SK-N-SH (cell line): Measurements from ENCODE around the gene DCTD. TPM values are rescaled to one million over a fixed set of nuclear protein-coding genes. Genes with fewer than 3 reads are reported as not detected.
A peak's percentile ranks its signal among the peaks of the same experiment; 100 is the strongest.

Source experiments
- CTCF ChIA-PET: fragments of 300-600, 350-600 bp; formaldehyde crosslinking; extraction: SDS; loops from one replicate; lab custom pipeline; 2021; lab: Yijun Ruan, JAX
- POLR2A ChIA-PET: fragments of 350-600 bp; sonication (Branson Sonifier 250); formaldehyde crosslinking; extraction: SDS; loops from one replicate; lab custom pipeline; 2020; ENCODE audit warnings: antibody characterized with exemption, inconsistent platforms; lab: Yijun Ruan, JAX
- DNase-seq: peaks from one replicate; pipeline ENCODE4 v3.0.0; 2012
- H2AFZ ChIP-seq: fragments of 200-600 bp; sonication (generic); 2 replicates; pipeline ENCODE4 v1.8.1; 2016; ENCODE audit warnings: antibody characterized with exemption, mild to moderate bottlenecking, low read depth
- H3F3A ChIP-seq: fragments of 200-600 bp; sonication (generic); replicated peaks from 2 replicates; pipeline ENCODE3; 2016; ENCODE audit warnings: antibody characterized with exemption, mild to moderate bottlenecking; ENCODE audit not compliant: insufficient read depth
- H3K27ac ChIP-seq, 2 experiments: fragments of 200-500 bp in 1 of 2; fragments of 200-600 bp in 1 of 2; sonication (Bioruptor generic) in 1 of 2; sonication (generic), shearing (Covaris generic) in 1 of 2; 2 replicates each; pipeline versions ENCODE4 v1.5.1 to v1.6.1; 2014 to 2016; ENCODE audit warnings: low read depth in 2 of 2, inconsistent platforms in 1 of 2, low read length in 1 of 2, mild to moderate bottlenecking in 1 of 2, mixed read lengths in 1 of 2
- H3K27me3 ChIP-seq: fragments of 200-600 bp; sonication (generic), shearing (Covaris generic); 2 replicates; pipeline ENCODE4 v1.6.1; 2016; ENCODE audit warnings: mixed run types; ENCODE audit not compliant: insufficient read depth
- H3K36me3 ChIP-seq, 2 experiments: fragments of 200-500 bp in 1 of 2; fragments of 200-600 bp in 1 of 2; sonication (Bioruptor generic) in 1 of 2; sonication (generic) in 1 of 2; replicated peaks in 1 of 2; 2 replicates each; pipeline versions ENCODE3 to v1.5.1; 2014 to 2016; ENCODE audit warnings: low read length in 1 of 2, mild to moderate bottlenecking in 1 of 2; ENCODE audit not compliant: insufficient read depth in 2 of 2, control insufficient read depth in 1 of 2
- H3K4me1 ChIP-seq, 2 experiments: fragments of 200-500 bp in 1 of 2; fragments of 200-600 bp in 1 of 2; sonication (Bioruptor generic) in 1 of 2; sonication (generic), shearing (Covaris generic) in 1 of 2; 2 replicates each; pipeline versions ENCODE4 v1.5.1 to v1.6.1; 2014 to 2016; ENCODE audit warnings: low read depth in 1 of 2, low read length in 1 of 2, mixed run types in 1 of 2; ENCODE audit not compliant: insufficient read depth in 2 of 2, control insufficient read depth in 1 of 2
- H3K4me2 ChIP-seq: fragments of 200-600 bp; sonication (generic), shearing (Covaris generic); 2 replicates; pipeline ENCODE4 v1.6.1; 2017; ENCODE audit warnings: mixed run types
- H3K4me3 ChIP-seq, 2 experiments: fragments of 200-500 bp in 1 of 2; fragments of 200-600 bp in 1 of 2; sonication (Bioruptor generic) in 1 of 2; sonication (generic), shearing (Covaris generic) in 1 of 2; 2 replicates each; pipeline versions ENCODE4 v1.5.1 to v1.8.1; 2014 to 2016; ENCODE audit warnings: low read depth in 2 of 2, inconsistent platforms in 1 of 2, low read length in 1 of 2, mild to moderate bottlenecking in 1 of 2, mixed read lengths in 1 of 2, moderate library complexity in 1 of 2
- H3K79me2 ChIP-seq: fragments of 200-600 bp; sonication (generic); 2 replicates; pipeline ENCODE4 v1.8.1; 2017; ENCODE audit warnings: mild to moderate bottlenecking; ENCODE audit not compliant: insufficient read depth
- H3K9ac ChIP-seq: fragments of 200-600 bp; sonication (generic); 2 replicates; pipeline ENCODE4 v1.6.1; 2017; ENCODE audit warnings: mixed run types
- H3K9me2 ChIP-seq: fragments of 200-600 bp; sonication (generic); 2 replicates; pipeline ENCODE4 v1.6.1; 2017; ENCODE audit warnings: mixed run types
- H3K9me3 ChIP-seq: fragments of 200-600 bp; sonication (generic); 2 replicates; pipeline ENCODE4 v1.6.1; 2017; ENCODE audit warnings: mixed run types, mild to moderate bottlenecking, moderate library complexity
- H4K20me1 ChIP-seq: fragments of 200-600 bp; sonication (generic); 2 replicates; pipeline ENCODE4 v1.6.1; 2017; ENCODE audit warnings: mild to moderate bottlenecking, mixed run types; ENCODE audit not compliant: insufficient read depth
- ELF1 ChIP-seq: IDR thresholded peaks from 2 replicates; pipeline ENCODE4 v1.4.0; 2012
- EP300 ChIP-seq, 2 experiments: IDR thresholded peaks; 2 replicates each; pipeline versions ENCODE4 v1.4.0 to v1.6.1; 2012; ENCODE audit warnings: borderline replicate concordance in 1 of 2, low read depth in 1 of 2, low read length in 1 of 2
- FOSL2 ChIP-seq: IDR thresholded peaks from 2 replicates; pipeline ENCODE4 v1.4.0; 2012; ENCODE audit warnings: low read depth, mild to moderate bottlenecking, moderate library complexity, borderline replicate concordance
- FOXJ3 ChIP-seq: sonication (generic); formaldehyde crosslinking; IDR thresholded peaks from 2 replicates; pipeline ENCODE4 v1.5.1; 2020; ENCODE audit warnings: mild to moderate bottlenecking, missing genetic modification reagents
- FOXM1 ChIP-seq: IDR thresholded peaks from 2 replicates; pipeline ENCODE4 v1.4.0; 2012; ENCODE audit warnings: low read depth, mild to moderate bottlenecking
- GATA2 ChIP-seq: sonication (generic); formaldehyde crosslinking; IDR thresholded peaks from 2 replicates; pipeline ENCODE4 v1.5.0; 2020; ENCODE audit warnings: mild to moderate bottlenecking, missing genetic modification reagents
- MEF2A ChIP-seq: IDR thresholded peaks from 2 replicates; pipeline ENCODE4 v1.4.0; 2012; ENCODE audit warnings: low read depth, borderline replicate concordance
- MXI1 ChIP-seq: IDR thresholded peaks from 2 replicates; pipeline ENCODE4 v1.6.1; 2012; ENCODE audit warnings: mild to moderate bottlenecking, low read depth, low read length, improper control_type of control experiment
- NFIC ChIP-seq: IDR thresholded peaks from 2 replicates; pipeline ENCODE4 v1.4.0; 2012; ENCODE audit warnings: borderline replicate concordance
- NRF1 ChIP-seq: IDR thresholded peaks from 2 replicates; pipeline ENCODE4 v1.6.1; 2012; ENCODE audit warnings: low read depth, mild to moderate bottlenecking, low read length
- RAD21 ChIP-seq: IDR thresholded peaks from 2 replicates; pipeline ENCODE4 v1.6.1; 2012; ENCODE audit warnings: mild to moderate bottlenecking, low read length
- RFX5 ChIP-seq: IDR thresholded peaks from 2 replicates; pipeline ENCODE4 v1.6.1; 2012; ENCODE audit warnings: mild to moderate bottlenecking, improper control_type of control experiment, low read length
- RXRA ChIP-seq: IDR thresholded peaks from 2 replicates; pipeline ENCODE4 v1.4.0; 2012; ENCODE audit warnings: low read depth, mild to moderate bottlenecking, borderline replicate concordance
- SMC3 ChIP-seq: IDR thresholded peaks from 2 replicates; pipeline ENCODE4 v1.6.1; 2012; ENCODE audit warnings: low read depth, low read length, improper control_type of control experiment
- TAF1 ChIP-seq: IDR thresholded peaks from 2 replicates; pipeline ENCODE4 v1.6.1; 2012; ENCODE audit warnings: low read depth, mild to moderate bottlenecking, low read length, moderate library complexity, borderline replicate concordance
- WGBS: methylation state at CpG from one replicate; pipeline ENCODE4 v1.1.6; 2017; ENCODE audit warnings: low lambda C conversion rate; 5-methylcytosine and 5-hydroxymethylcytosine counted together
- polyA plus RNA-seq, 3 experiments: library from polyadenylated mRNA; depleted of rRNA; stranded (reverse); fragments of >200 nt; gene quantifications; 2 replicates each; pipeline ENCODE4 v1.2.3, GENCODE V29; 2012
- TF ChIP-seq, protein P1 (sequence below): IDR thresholded peaks from 2 replicates; pipeline ENCODE4 v1.4.0; 2012; ENCODE audit warnings: low read depth, borderline replicate concordance
- TF ChIP-seq, protein P2 (sequence below): fragments of 200-600 bp; sonication (generic); IDR thresholded peaks from 2 replicates; pipeline ENCODE4 v1.6.1; 2017; ENCODE audit warnings: antibody characterized with exemption, mild to moderate bottlenecking, moderate library complexity
- TF ChIP-seq, protein P3 (sequence below): IDR thresholded peaks from 2 replicates; pipeline ENCODE4 v1.4.0; 2012; ENCODE audit warnings: low read depth, borderline replicate concordance
- TF ChIP-seq, protein P4 (sequence below): IDR thresholded peaks from 2 replicates; pipeline ENCODE4 v1.4.0; 2012; ENCODE audit warnings: low read depth
- TF ChIP-seq, protein P5 (sequence below): fragments of 150-350 bp; IDR thresholded peaks from 2 replicates; pipeline ENCODE4 v1.6.1; 2017; ENCODE audit warnings: antibody characterized with exemption, low read length, low read depth, borderline replicate concordance

Gene DCTD
- polyA plus RNA-seq, 1 of the 3 experiments (the other 2 are of a cell fraction): 123 TPM

DNA sequence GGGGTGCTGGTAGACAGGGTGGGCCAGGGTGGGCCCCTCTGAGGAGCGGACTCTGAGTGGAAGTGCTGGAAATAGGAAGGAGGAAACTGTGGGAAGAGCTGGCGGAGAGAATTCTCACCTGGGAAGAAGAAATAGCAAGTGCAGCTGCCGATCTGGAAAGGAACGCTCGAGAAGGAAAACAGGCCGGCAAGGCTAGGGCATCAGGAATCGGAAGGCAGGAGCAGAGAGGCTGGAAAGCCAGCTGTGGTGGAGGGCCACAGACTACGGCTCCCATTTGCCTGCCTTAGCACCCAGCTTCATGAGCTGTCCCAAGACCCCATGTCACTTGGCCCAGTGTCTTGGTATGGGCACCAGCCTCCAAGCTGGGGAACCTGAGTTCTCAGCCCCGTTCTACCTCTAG, 37.3 kb downstream of the DCTD start:
- POLR2A ChIA-PET: no interaction called here
- WGBS: 94% methylated on average over 8 of the region's 9 CpGs
- Histone ChIP-seq H3K79me2 (no peaks in the 10 kb centered on the region), H2AFZ (no peak overlapping the region), H3K9me2 (no peaks in the 10 kb centered on the region), H3K4me2 (no peak overlapping the region), H3K36me3 (peaks cover 6 to 17% of the 10 kb centered on the region in 2 experiments), H3K9ac (no peak overlapping the region), H4K20me1 (no peaks in the 10 kb centered on the region), H3K27ac (peak overlapping the region in 1 of 2 experiments; percentile 9; a peak in 1 of 4 replicates), H3F3A (peaks cover 6% of the 10 kb centered on the region), H3K4me1 (peaks cover 0 to 37% of the 10 kb centered on the region in 2 experiments; a peak in 1 of 4 replicates), H3K4me3 (no peak overlapping the region), H3K9me3 (peaks cover 2% of the 10 kb centered on the region; the same call in 1 of the 2 replicates), H3K27me3 (no peaks in the 10 kb centered on the region)
- TF ChIP-seq RXRA: no peak
- TF ChIP-seq SMC3: no peak
- TF ChIP-seq, protein P1, sequence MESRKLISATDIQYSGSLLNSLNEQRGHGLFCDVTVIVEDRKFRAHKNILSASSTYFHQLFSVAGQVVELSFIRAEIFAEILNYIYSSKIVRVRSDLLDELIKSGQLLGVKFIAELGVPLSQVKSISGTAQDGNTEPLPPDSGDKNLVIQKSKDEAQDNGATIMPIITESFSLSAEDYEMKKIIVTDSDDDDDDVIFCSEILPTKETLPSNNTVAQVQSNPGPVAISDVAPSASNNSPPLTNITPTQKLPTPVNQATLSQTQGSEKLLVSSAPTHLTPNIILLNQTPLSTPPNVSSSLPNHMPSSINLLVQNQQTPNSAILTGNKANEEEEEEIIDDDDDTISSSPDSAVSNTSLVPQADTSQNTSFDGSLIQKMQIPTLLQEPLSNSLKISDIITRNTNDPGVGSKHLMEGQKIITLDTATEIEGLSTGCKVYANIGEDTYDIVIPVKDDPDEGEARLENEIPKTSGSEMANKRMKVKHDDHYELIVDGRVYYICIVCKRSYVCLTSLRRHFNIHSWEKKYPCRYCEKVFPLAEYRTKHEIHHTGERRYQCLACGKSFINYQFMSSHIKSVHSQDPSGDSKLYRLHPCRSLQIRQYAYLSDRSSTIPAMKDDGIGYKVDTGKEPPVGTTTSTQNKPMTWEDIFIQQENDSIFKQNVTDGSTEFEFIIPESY: no peak
- no peak for TF ChIP-seq EP300 (IDR thresholded peaks at IDR 0.05; ENCODE audit: borderline replicate concordance in 1 of 2, low read depth in 1 of 2, low read length in 1 of 2)
- no peak for TF ChIP-seq FOXM1
- TF ChIP-seq NFIC: no peak
- TF ChIP-seq FOXJ3: no peak
- TF ChIP-seq, protein P2, sequence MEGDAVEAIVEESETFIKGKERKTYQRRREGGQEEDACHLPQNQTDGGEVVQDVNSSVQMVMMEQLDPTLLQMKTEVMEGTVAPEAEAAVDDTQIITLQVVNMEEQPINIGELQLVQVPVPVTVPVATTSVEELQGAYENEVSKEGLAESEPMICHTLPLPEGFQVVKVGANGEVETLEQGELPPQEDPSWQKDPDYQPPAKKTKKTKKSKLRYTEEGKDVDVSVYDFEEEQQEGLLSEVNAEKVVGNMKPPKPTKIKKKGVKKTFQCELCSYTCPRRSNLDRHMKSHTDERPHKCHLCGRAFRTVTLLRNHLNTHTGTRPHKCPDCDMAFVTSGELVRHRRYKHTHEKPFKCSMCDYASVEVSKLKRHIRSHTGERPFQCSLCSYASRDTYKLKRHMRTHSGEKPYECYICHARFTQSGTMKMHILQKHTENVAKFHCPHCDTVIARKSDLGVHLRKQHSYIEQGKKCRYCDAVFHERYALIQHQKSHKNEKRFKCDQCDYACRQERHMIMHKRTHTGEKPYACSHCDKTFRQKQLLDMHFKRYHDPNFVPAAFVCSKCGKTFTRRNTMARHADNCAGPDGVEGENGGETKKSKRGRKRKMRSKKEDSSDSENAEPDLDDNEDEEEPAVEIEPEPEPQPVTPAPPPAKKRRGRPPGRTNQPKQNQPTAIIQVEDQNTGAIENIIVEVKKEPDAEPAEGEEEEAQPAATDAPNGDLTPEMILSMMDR: no peak
- no peak for TF ChIP-seq TAF1
- no peak for TF ChIP-seq FOSL2
- TF ChIP-seq, protein P3, sequence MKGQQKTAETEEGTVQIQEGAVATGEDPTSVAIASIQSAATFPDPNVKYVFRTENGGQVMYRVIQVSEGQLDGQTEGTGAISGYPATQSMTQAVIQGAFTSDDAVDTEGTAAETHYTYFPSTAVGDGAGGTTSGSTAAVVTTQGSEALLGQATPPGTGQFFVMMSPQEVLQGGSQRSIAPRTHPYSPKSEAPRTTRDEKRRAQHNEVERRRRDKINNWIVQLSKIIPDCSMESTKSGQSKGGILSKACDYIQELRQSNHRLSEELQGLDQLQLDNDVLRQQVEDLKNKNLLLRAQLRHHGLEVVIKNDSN: no peak
- no peak for TF ChIP-seq MEF2A
- TF ChIP-seq, protein P4, sequence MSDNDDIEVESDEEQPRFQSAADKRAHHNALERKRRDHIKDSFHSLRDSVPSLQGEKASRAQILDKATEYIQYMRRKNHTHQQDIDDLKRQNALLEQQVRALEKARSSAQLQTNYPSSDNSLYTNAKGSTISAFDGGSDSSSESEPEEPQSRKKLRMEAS: no peak
- TF ChIP-seq RAD21: no peak
- no peak for TF ChIP-seq GATA2
- TF ChIP-seq RFX5: no peak
- no peak for TF ChIP-seq MXI1
- TF ChIP-seq NRF1: no peak
- TF ChIP-seq, protein P5, sequence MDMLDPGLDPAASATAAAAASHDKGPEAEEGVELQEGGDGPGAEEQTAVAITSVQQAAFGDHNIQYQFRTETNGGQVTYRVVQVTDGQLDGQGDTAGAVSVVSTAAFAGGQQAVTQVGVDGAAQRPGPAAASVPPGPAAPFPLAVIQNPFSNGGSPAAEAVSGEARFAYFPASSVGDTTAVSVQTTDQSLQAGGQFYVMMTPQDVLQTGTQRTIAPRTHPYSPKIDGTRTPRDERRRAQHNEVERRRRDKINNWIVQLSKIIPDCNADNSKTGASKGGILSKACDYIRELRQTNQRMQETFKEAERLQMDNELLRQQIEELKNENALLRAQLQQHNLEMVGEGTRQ: no peak
- TF ChIP-seq ELF1: no peak
- DNase-seq: no peak
- CTCF ChIA-PET: interaction anchor here (1.1 kb wide), 1 partner anchor 45 kb away, joined by 3 read pairs; no protein-coding TSS in a partner anchor
